Islet precursor cell (in vitro differentiated cells): ENCODE results near the gene UBASH3A.

Source experiments
- DNase-seq: peaks from one replicate; pipeline ENCODE4 v3.0.0-alpha.2; 2018

The UBASH3A gene

GRCh38 chr21:42403611-42404231, at the start of gene UBASH3A:
Gene UBASH3A, plus strand, starts transcription at chr21:42403902. Its CDS starts 44 bp downstream, at chr21:42403946.
- no peak for DNase-seq

- no peak for DNase-seq
Observed at GRCh38 chr21:42356046-42356445, 47.7 kb upstream of the UBASH3A start.

- no peak for DNase-seq
Observed at GRCh38 chr21:42356650-42357049, 47.1 kb upstream of the UBASH3A start.

GRCh38 chr21:42357307-42357706, 46.4 kb upstream of the UBASH3A start:
- DNase-seq = no peak

GRCh38 chr21:42358261-42358660, 45.4 kb upstream of the UBASH3A start:
- no peak for DNase-seq

- no peak for DNase-seq
Observed at GRCh38 chr21:42358937-42359336, 44.8 kb upstream of the UBASH3A start.

- no peak for DNase-seq
Observed at GRCh38 chr21:42360317-42360716, 43.4 kb upstream of the UBASH3A start.

GRCh38 chr21:42361286-42361685, 42.4 kb upstream of the UBASH3A start:
- DNase-seq = no peak

GRCh38 chr21:42362198-42362597, 41.5 kb upstream of the UBASH3A start:
- no peak for DNase-seq

GRCh38 chr21:42362700-42363099, 41.0 kb upstream of the UBASH3A start:
- no peak for DNase-seq

GRCh38 chr21:42363312-42363711, 40.4 kb upstream of the UBASH3A start:
- DNase-seq = no peak

- no peak for DNase-seq
Observed at GRCh38 chr21:42364304-42364865, 39.3 kb upstream of the UBASH3A start.

- DNase-seq = no peak
Observed at GRCh38 chr21:42365770-42366169, 37.9 kb upstream of the UBASH3A start.

- no peak for DNase-seq
Observed at GRCh38 chr21:42366292-42367010, 37.3 kb upstream of the UBASH3A start, which contains the start of gene TFF1. Gene TFF1, minus strand, starts transcription at chr21:42366535. Its CDS starts 40 bp downstream, at chr21:42366495.

GRCh38 chr21:42367367-42368165, 36.1 kb upstream of the UBASH3A start:
- DNase-seq = no peak

- no peak for DNase-seq
Observed at GRCh38 chr21:42369821-42370220, 33.9 kb upstream of the UBASH3A start.

- no peak for DNase-seq
Observed at GRCh38 chr21:42370894-42371654, 32.6 kb upstream of the UBASH3A start.

- no peak for DNase-seq
Observed at GRCh38 chr21:42373196-42373907, 30.4 kb upstream of the UBASH3A start.

GRCh38 chr21:42373908-42374455, 29.7 kb upstream of the UBASH3A start:
- DNase-seq = no peak

GRCh38 chr21:42374457-42374856, 29.2 kb upstream of the UBASH3A start:
- DNase-seq = no peak

- DNase-seq = no peak
Observed at GRCh38 chr21:42374864-42375499, 28.7 kb upstream of the UBASH3A start.
